ENCODE data around the gene VSIR.
A peak's percentile ranks its signal among the peaks of the same experiment; 100 is the strongest.

Gene VSIR

GRCh38 chr10:71731791-71732190 lies 41.5 kb downstream of the VSIR start:
- peaks cover 0 to 4% (median 0%) of the 10 kb centered on the region in 4 experiments for H3K36me3 ChIP-seq (ENCODE audit: control insufficient read depth in 4 of 4, insufficient read depth in 4 of 4, low read length in 3 of 4)
- no peaks in the 10 kb centered on the region for H3K9me3 ChIP-seq (ENCODE audit: control extremely low read depth in 1 of 5, control insufficient read depth in 4 of 5, insufficient read depth in 2 of 5, low read depth in 1 of 5, low read length in 4 of 5)
- no peak overlapping the region for H3K27ac ChIP-seq (ENCODE audit: insufficient read depth in 1 of 2, low read depth in 1 of 2, low read length in 2 of 2, poor library complexity in 1 of 2, severe bottlenecking in 2 of 2)
- no peak overlapping the region for H3K4me3 ChIP-seq (ENCODE audit: control insufficient read depth in 1 of 7, extremely low read depth in 1 of 7, insufficient read depth in 4 of 7, low read depth in 2 of 7, low read length in 6 of 7)
- WGBS (ENCODE audit: insufficient coverage): 93% methylated on average over 12 of the region's 12 CpGs
- ChIA-PET POLR2A (no interaction called here), CTCF (interaction anchor here (0.7 to 9.2 kb wide), 10 partner anchors 10 to 80 kb away, joined by 3 to 122 read pairs (median 12); partner anchors contain the start of genes C10orf105 and VSIR)
- DNase-seq: no peak
- no peaks in the 10 kb centered on the region for H3K27me3 ChIP-seq (replicated peaks in 2 of 5; ENCODE audit: control insufficient read depth in 4 of 5, insufficient read depth in 5 of 5, low read length in 4 of 5)
- peaks cover 14 to 70% (median 66%) of the 10 kb centered on the region in 4 experiments for H3K4me1 ChIP-seq (ENCODE audit: control extremely low read depth in 1 of 4, control insufficient read depth in 4 of 4, insufficient read depth in 4 of 4, low read length in 3 of 4)

GRCh38 chr10:71729161-71729636 lies 44.1 kb downstream of the VSIR start:
- peaks cover 0 to 4% (median 0%) of the 10 kb centered on the region in 4 experiments for H3K36me3 ChIP-seq (ENCODE audit: control insufficient read depth in 4 of 4, insufficient read depth in 4 of 4, low read length in 3 of 4)
- ChIA-PET CTCF (interaction anchor here (1.2 to 9.2 kb wide), 10 partner anchors 12 to 122 kb away, joined by 3 to 122 read pairs (median 4); partner anchors contain the start of gene VSIR), POLR2A (interaction anchor here (0.7 to 2.4 kb wide), 3 partner anchors 20 to 495 kb away, joined by 3 to 12 read pairs (median 4); no protein-coding TSS in a partner anchor)
- WGBS (ENCODE audit: insufficient coverage): 13% methylated on average over 6 of the region's 10 CpGs
- H3K4me1 ChIP-seq (ENCODE audit: control extremely low read depth in 1 of 4, control insufficient read depth in 4 of 4, insufficient read depth in 4 of 4, low read length in 3 of 4): peaks cover 15 to 69% (median 62%) of the 10 kb centered on the region in 4 experiments
- peak overlapping the region in 3 of 7 experiments; percentile 22 to 36 (median 28) for H3K4me3 ChIP-seq (ENCODE audit: control insufficient read depth in 1 of 7, extremely low read depth in 1 of 7, insufficient read depth in 4 of 7, low read depth in 2 of 7, low read length in 6 of 7)
- H3K27me3 ChIP-seq (replicated peaks in 2 of 5; ENCODE audit: control insufficient read depth in 4 of 5, insufficient read depth in 5 of 5, low read length in 4 of 5): no peaks in the 10 kb centered on the region
- H3K27ac ChIP-seq (ENCODE audit: insufficient read depth in 1 of 2, low read depth in 1 of 2, low read length in 2 of 2, poor library complexity in 1 of 2, severe bottlenecking in 2 of 2): no peak overlapping the region
- H3K9me3 ChIP-seq (ENCODE audit: control extremely low read depth in 1 of 5, control insufficient read depth in 4 of 5, insufficient read depth in 2 of 5, low read depth in 1 of 5, low read length in 4 of 5): no peaks in the 10 kb centered on the region
- peak in 2 of 3 donors; percentile 57 to 68 for DNase-seq

- Histone ChIP-seq H3K27me3 (replicated peaks in 2 of 5; ENCODE audit: control insufficient read depth in 4 of 5, insufficient read depth in 5 of 5, low read length in 4 of 5) (no peaks in the 10 kb centered on the region), H3K27ac (ENCODE audit: insufficient read depth in 1 of 2, low read depth in 1 of 2, low read length in 2 of 2, poor library complexity in 1 of 2, severe bottlenecking in 2 of 2) (peak overlapping the region in 1 of 2 experiments; percentile 45), H3K4me1 (ENCODE audit: control extremely low read depth in 1 of 4, control insufficient read depth in 4 of 4, insufficient read depth in 4 of 4, low read length in 3 of 4) (peaks cover 15 to 77% (median 71%) of the 10 kb centered on the region in 4 experiments), H3K9me3 (ENCODE audit: control extremely low read depth in 1 of 5, control insufficient read depth in 4 of 5, insufficient read depth in 2 of 5, low read depth in 1 of 5, low read length in 4 of 5) (no peaks in the 10 kb centered on the region), H3K4me3 (ENCODE audit: control insufficient read depth in 1 of 7, extremely low read depth in 1 of 7, insufficient read depth in 4 of 7, low read depth in 2 of 7, low read length in 6 of 7) (peak overlapping the region in 2 of 7 experiments; percentile 21 to 23), H3K36me3 (ENCODE audit: control insufficient read depth in 4 of 4, insufficient read depth in 4 of 4, low read length in 3 of 4) (peaks cover 0 to 4% (median 0%) of the 10 kb centered on the region in 4 experiments)
- ChIA-PET POLR2A (interaction anchor here (0.8 to 2.4 kb wide), 5 partner anchors 10 to 116 kb away, joined by 3 to 12 read pairs (median 3); no protein-coding TSS in a partner anchor), CTCF (interaction anchor here (1.1 to 9.2 kb wide), 12 partner anchors 9 to 85 kb away, joined by 4 to 122 read pairs (median 4); partner anchors contain the start of gene VSIR)
- WGBS (ENCODE audit: insufficient coverage): 42% methylated on average over 5 of the region's 8 CpGs
- DNase-seq: peak in 2 of 3 donors; percentile 88 to 90
Observed at GRCh38 chr10:71727738-71728737, 45.3 kb downstream of the VSIR start.

- H3K36me3 ChIP-seq (ENCODE audit: control insufficient read depth in 4 of 4, insufficient read depth in 4 of 4, low read length in 3 of 4): peaks cover 0 to 4% (median 0%) of the 10 kb centered on the region in 4 experiments
- CTCF ChIA-PET: interaction anchor here (0.9 to 9.2 kb wide), 10 partner anchors 10 to 86 kb away, joined by 3 to 122 read pairs (median 22); partner anchors contain the start of gene VSIR
- no peaks in the 10 kb centered on the region for H3K9me3 ChIP-seq (ENCODE audit: control extremely low read depth in 1 of 5, control insufficient read depth in 4 of 5, insufficient read depth in 2 of 5, low read depth in 1 of 5, low read length in 4 of 5)
- POLR2A ChIA-PET: interaction anchor here (1.1 to 1.3 kb wide), 2 partner anchors 17 to 20 kb away, joined by 3 to 6 read pairs; no protein-coding TSS in a partner anchor
- peaks cover 15 to 82% (median 74%) of the 10 kb centered on the region in 4 experiments for H3K4me1 ChIP-seq (ENCODE audit: control extremely low read depth in 1 of 4, control insufficient read depth in 4 of 4, insufficient read depth in 4 of 4, low read length in 3 of 4)
- no peaks in the 10 kb centered on the region for H3K27me3 ChIP-seq (replicated peaks in 2 of 5; ENCODE audit: control insufficient read depth in 4 of 5, insufficient read depth in 5 of 5, low read length in 4 of 5)
- 26% methylated on average over 7 of the region's 12 CpGs for WGBS (ENCODE audit: insufficient coverage)
- peak overlapping the region in 1 of 2 experiments; percentile 45 for H3K27ac ChIP-seq (ENCODE audit: insufficient read depth in 1 of 2, low read depth in 1 of 2, low read length in 2 of 2, poor library complexity in 1 of 2, severe bottlenecking in 2 of 2)
- peak in 2 of 3 donors; percentile 65 to 67 for DNase-seq
- H3K4me3 ChIP-seq (ENCODE audit: control insufficient read depth in 1 of 7, extremely low read depth in 1 of 7, insufficient read depth in 4 of 7, low read depth in 2 of 7, low read length in 6 of 7): peak overlapping the region in 1 of 7 experiments; percentile 0
Observed at GRCh38 chr10:71727105-71727737, 46.1 kb downstream of the VSIR start.

GRCh38 chr10:71726580-71727104 lies 46.7 kb downstream of the VSIR start:
- Histone ChIP-seq H3K27me3 (replicated peaks in 2 of 5; ENCODE audit: control insufficient read depth in 4 of 5, insufficient read depth in 5 of 5, low read length in 4 of 5) (no peaks in the 10 kb centered on the region), H3K4me1 (ENCODE audit: control extremely low read depth in 1 of 4, control insufficient read depth in 4 of 4, insufficient read depth in 4 of 4, low read length in 3 of 4) (peaks cover 15 to 82% (median 73%) of the 10 kb centered on the region in 4 experiments), H3K27ac (ENCODE audit: insufficient read depth in 1 of 2, low read depth in 1 of 2, low read length in 2 of 2, poor library complexity in 1 of 2, severe bottlenecking in 2 of 2) (peak overlapping the region in 1 of 2 experiments; percentile 3), H3K9me3 (ENCODE audit: control extremely low read depth in 1 of 5, control insufficient read depth in 4 of 5, insufficient read depth in 2 of 5, low read depth in 1 of 5, low read length in 4 of 5) (no peaks in the 10 kb centered on the region), H3K36me3 (ENCODE audit: control insufficient read depth in 4 of 4, insufficient read depth in 4 of 4, low read length in 3 of 4) (peaks cover 0 to 3% (median 0%) of the 10 kb centered on the region in 4 experiments), H3K4me3 (ENCODE audit: control insufficient read depth in 1 of 7, extremely low read depth in 1 of 7, insufficient read depth in 4 of 7, low read depth in 2 of 7, low read length in 6 of 7) (peak overlapping the region in 2 of 7 experiments; percentile 2 to 3)
- POLR2A ChIA-PET: interaction anchor here (0.7 kb wide), 1 partner anchor 19 kb away, joined by 3 read pairs; no protein-coding TSS in a partner anchor
- WGBS (ENCODE audit: insufficient coverage): 53% methylated on average over 11 of the region's 11 CpGs
- CTCF ChIA-PET: interaction anchor here (0.9 to 9.2 kb wide), 13 partner anchors 9 to 86 kb away, joined by 3 to 122 read pairs (median 13); partner anchors contain the start of gene VSIR
- peak in 2 of 3 donors; percentile 54 to 63 for DNase-seq

GRCh38 chr10:71725998-71726579 lies 47.2 kb downstream of the VSIR start:
- H3K4me1 ChIP-seq (ENCODE audit: control extremely low read depth in 1 of 4, control insufficient read depth in 4 of 4, insufficient read depth in 4 of 4, low read length in 3 of 4): peaks cover 15 to 82% (median 73%) of the 10 kb centered on the region in 4 experiments
- peak in 2 of 3 donors; percentile 61 to 68 for DNase-seq
- no peaks in the 10 kb centered on the region for H3K36me3 ChIP-seq (ENCODE audit: control insufficient read depth in 4 of 4, insufficient read depth in 4 of 4, low read length in 3 of 4)
- ChIA-PET POLR2A (interaction anchor here (0.7 kb wide), 1 partner anchor 20 kb away, joined by 3 read pairs; no protein-coding TSS in a partner anchor), CTCF (interaction anchor here (0.7 to 9.2 kb wide), 17 partner anchors 9 to 87 kb away, joined by 3 to 122 read pairs (median 11); partner anchors contain the start of gene VSIR)
- H3K4me3 ChIP-seq (ENCODE audit: control insufficient read depth in 1 of 7, extremely low read depth in 1 of 7, insufficient read depth in 4 of 7, low read depth in 2 of 7, low read length in 6 of 7): peak overlapping the region in 2 of 7 experiments; percentile 2 to 3
- no peak overlapping the region for H3K27ac ChIP-seq (ENCODE audit: insufficient read depth in 1 of 2, low read depth in 1 of 2, low read length in 2 of 2, poor library complexity in 1 of 2, severe bottlenecking in 2 of 2)
- WGBS (ENCODE audit: insufficient coverage): 33% methylated on average over 4 of the region's 9 CpGs
- H3K9me3 ChIP-seq (ENCODE audit: control extremely low read depth in 1 of 5, control insufficient read depth in 4 of 5, insufficient read depth in 2 of 5, low read depth in 1 of 5, low read length in 4 of 5): no peaks in the 10 kb centered on the region
- no peaks in the 10 kb centered on the region for H3K27me3 ChIP-seq (replicated peaks in 2 of 5; ENCODE audit: control insufficient read depth in 4 of 5, insufficient read depth in 5 of 5, low read length in 4 of 5)

Measured in common myeloid progenitor, CD34-positive (primary cell).